ENCODE measurements around the gene CXCL12. TPM values are rescaled to one million over a fixed set of nuclear protein-coding genes. Genes with fewer than 3 reads are reported as not detected.

The CXCL12 gene
- total and polyA plus RNA-seq, 2 donors (not counting 3 experiments of a cell fraction or from before 2014, with no cell fraction given) = 0.35 to 1.4 TPM

- no peaks in the 10 kb centered on the region for H3K27me3 ChIP-seq (ENCODE audit: control insufficient read depth in 2 of 2, insufficient read depth in 2 of 2, low read length in 2 of 2)
- H3K27ac ChIP-seq (ENCODE audit: insufficient read depth, low read depth, low read length) = no peak overlapping the region
- H3K9me1 ChIP-seq (replicated peaks; ENCODE audit: control insufficient read depth, extremely low read depth, insufficient read depth, low read length) = no peaks in the 10 kb centered on the region
- DNase-seq (ENCODE audit: low read depth, low spot score) (no peak), FAIRE-seq (no peak)
- peaks cover 2% of the 10 kb centered on the region for H3K9me3 ChIP-seq (replicated peaks; ENCODE audit: control insufficient read depth, insufficient read depth, low read length)
- H3K79me2 ChIP-seq (ENCODE audit: control insufficient read depth, insufficient read depth, low read length) = no peaks in the 10 kb centered on the region
- H3K4me1 ChIP-seq (ENCODE audit: control insufficient read depth, extremely low read depth, insufficient read depth, low read length) = no peaks in the 10 kb centered on the region
- ChIA-PET POLR2A (no interaction called here), CTCF (no interaction called here)
- intact Hi-C loops (cut with micrococcal nuclease) = no loop called here
- H4K20me1 ChIP-seq (replicated peaks; ENCODE audit: control insufficient read depth, extremely low read depth, insufficient read depth, low read length) = no peaks in the 10 kb centered on the region
- no peak overlapping the region for H3K4me3 ChIP-seq (replicated peaks in 1 of 3; ENCODE audit: insufficient read depth in 1 of 3, low read depth in 1 of 3, low read length in 3 of 3)
- dilution Hi-C loops (cut with MboI; ENCODE audit: extremely low pct_ligation_motif_present, low sequenced_read_pairs) = no loop called here
- H3K4me2 ChIP-seq (ENCODE audit: insufficient read depth, low read length) = no peak overlapping the region
- no peak overlapping the region for H2AFZ ChIP-seq (ENCODE audit: low read depth, low read length)
- no TSS peak for BruUV-seq (replicated peaks)
- H3K36me3 ChIP-seq (ENCODE audit: control insufficient read depth in 2 of 2, extremely low read depth in 1 of 2, insufficient read depth in 2 of 2, low read length in 2 of 2) = no peaks in the 10 kb centered on the region
- TF ChIP-seq EZH2 (IDR thresholded peaks at IDR 0.05; ENCODE audit: borderline replicate concordance, low read depth, low read length, severe bottlenecking) (no peak), POLR2AphosphoS5 (IDR thresholded peaks at IDR 0.05; ENCODE audit: insufficient read depth, low read depth, low read length) (no peak), JUN (IDR thresholded peaks at IDR 0.05; ENCODE audit: borderline replicate concordance, insufficient read depth, insufficient read length, low read depth) (no peak), CTCF (IDR thresholded peaks at IDR 0.05; ENCODE audit: extremely low read depth in 1 of 2, insufficient read depth in 1 of 2, low read depth in 1 of 2, low read length in 2 of 2) (no peak), FOS (IDR thresholded peaks at IDR 0.05; ENCODE audit: borderline replicate concordance, insufficient read depth, low read length) (no peak)
- no peak overlapping the region for H3K9ac ChIP-seq (replicated peaks; ENCODE audit: extremely low read depth, insufficient read depth, low read length)
Measured at GRCh38 chr10:44425466-44425865, 40.6 kb upstream of the CXCL12 start.

- FAIRE-seq = no peak
- no peaks in the 10 kb centered on the region for H3K9me1 ChIP-seq (replicated peaks; ENCODE audit: control insufficient read depth, extremely low read depth, insufficient read depth, low read length)
- BruUV-seq (replicated peaks) = no TSS peak
- no peak overlapping the region for H3K27ac ChIP-seq (ENCODE audit: insufficient read depth, low read depth, low read length)
- intact Hi-C loops (cut with micrococcal nuclease) (no loop called here), dilution Hi-C loops (cut with MboI; ENCODE audit: extremely low pct_ligation_motif_present, low sequenced_read_pairs) (no loop called here)
- CTCF ChIA-PET = no interaction called here
- no peaks in the 10 kb centered on the region for H4K20me1 ChIP-seq (replicated peaks; ENCODE audit: control insufficient read depth, extremely low read depth, insufficient read depth, low read length)
- no peak for TF ChIP-seq JUN (IDR thresholded peaks at IDR 0.05; ENCODE audit: borderline replicate concordance, insufficient read depth, insufficient read length, low read depth)
- no peak for TF ChIP-seq MAX (IDR thresholded peaks at IDR 0.05; ENCODE audit: insufficient read depth, insufficient read length)
- no peak for TF ChIP-seq POLR2A (IDR thresholded peaks at IDR 0.05; ENCODE audit: low read depth, low read length)
- TF ChIP-seq POLR2AphosphoS5 (IDR thresholded peaks at IDR 0.05; ENCODE audit: insufficient read depth, low read depth, low read length) = no peak
- TF ChIP-seq GATA2 (IDR thresholded peaks at IDR 0.05; ENCODE audit: insufficient read depth, insufficient read length, low read depth, low read length) = no peak
- no peaks in the 10 kb centered on the region for H3K27me3 ChIP-seq (ENCODE audit: control insufficient read depth in 2 of 2, insufficient read depth in 2 of 2, low read length in 2 of 2)
- no peak overlapping the region for H3K4me2 ChIP-seq (ENCODE audit: insufficient read depth, low read length)
- no peak overlapping the region for H3K9ac ChIP-seq (replicated peaks; ENCODE audit: extremely low read depth, insufficient read depth, low read length)
- no peaks in the 10 kb centered on the region for H3K36me3 ChIP-seq (ENCODE audit: control insufficient read depth in 2 of 2, extremely low read depth in 1 of 2, insufficient read depth in 2 of 2, low read length in 2 of 2)
- H2AFZ ChIP-seq (ENCODE audit: low read depth, low read length) = no peak overlapping the region
- peaks cover 2% of the 10 kb centered on the region for H3K9me3 ChIP-seq (replicated peaks; ENCODE audit: control insufficient read depth, insufficient read depth, low read length)
- no peak overlapping the region for H3K4me3 ChIP-seq (replicated peaks in 1 of 3; ENCODE audit: insufficient read depth in 1 of 3, low read depth in 1 of 3, low read length in 3 of 3)
- no peaks in the 10 kb centered on the region for H3K79me2 ChIP-seq (ENCODE audit: control insufficient read depth, insufficient read depth, low read length)
- no peaks in the 10 kb centered on the region for H3K4me1 ChIP-seq (ENCODE audit: control insufficient read depth, extremely low read depth, insufficient read depth, low read length)
- POLR2A ChIA-PET = no interaction called here
- DNase-seq (ENCODE audit: low read depth, low spot score) = no peak
Measured at GRCh38 chr10:44424957-44425356, 40.1 kb upstream of the CXCL12 start.

Measured in endothelial cell of umbilical vein (primary cell).